Measurements from ENCODE around the gene RNASE4.
"Not testable (repeated sequence)": the region's sequence is repeated elsewhere in the genome, so short reads cannot be mapped to it uniquely, and the experiment has no call there.

The RNASE4 gene

DNA sequence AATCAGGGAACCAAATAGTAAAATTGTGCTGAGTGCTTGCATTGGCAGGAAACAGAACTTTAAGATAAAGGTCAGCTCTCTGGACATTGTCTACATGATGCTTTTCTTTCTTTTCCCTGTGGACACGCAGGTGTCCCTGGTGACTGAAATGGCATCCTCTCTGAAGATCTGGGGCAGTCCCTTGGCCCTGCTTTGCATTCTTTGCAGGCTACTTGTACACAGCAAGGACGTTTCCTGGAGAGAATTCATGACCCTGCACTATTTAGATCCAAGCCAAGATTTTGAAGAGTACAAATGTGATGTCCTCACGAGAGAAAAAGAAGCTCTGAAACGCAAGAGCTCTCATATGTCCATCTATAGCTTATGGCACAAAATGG is 50.1 kb downstream of the RNASE4 start:
- no peaks in the 10 kb centered on the region for H3K36me3 ChIP-seq (ENCODE audit: control insufficient read depth in 4 of 4, insufficient read depth in 4 of 4, low read length in 3 of 4)
- WGBS (ENCODE audit: insufficient coverage): 100% methylated on average over 2 of the region's 4 CpGs
- H3K9me3 ChIP-seq (ENCODE audit: control extremely low read depth in 1 of 5, control insufficient read depth in 4 of 5, insufficient read depth in 2 of 5, low read depth in 1 of 5, low read length in 4 of 5): no peaks in the 10 kb centered on the region
- no peak for DNase-seq
- ChIA-PET POLR2A (no interaction called here), CTCF (interaction anchor here (1.0 to 2.7 kb wide), 2 partner anchors 9 to 36 kb away, joined by 4 to 8 read pairs; no protein-coding TSS in a partner anchor)
- no peak overlapping the region for H3K27ac ChIP-seq (ENCODE audit: insufficient read depth in 1 of 2, low read depth in 1 of 2, low read length in 2 of 2, poor library complexity in 1 of 2, severe bottlenecking in 2 of 2)
- no peaks in the 10 kb centered on the region for H3K4me1 ChIP-seq (ENCODE audit: control extremely low read depth in 1 of 4, control insufficient read depth in 4 of 4, insufficient read depth in 4 of 4, low read length in 3 of 4)
- no peaks in the 10 kb centered on the region for H3K27me3 ChIP-seq (replicated peaks in 2 of 5; ENCODE audit: control insufficient read depth in 4 of 5, insufficient read depth in 5 of 5, low read length in 4 of 5)
- no peak overlapping the region for H3K4me3 ChIP-seq (ENCODE audit: control insufficient read depth in 1 of 7, extremely low read depth in 1 of 7, insufficient read depth in 4 of 7, low read depth in 2 of 7, low read length in 6 of 7)

DNA sequence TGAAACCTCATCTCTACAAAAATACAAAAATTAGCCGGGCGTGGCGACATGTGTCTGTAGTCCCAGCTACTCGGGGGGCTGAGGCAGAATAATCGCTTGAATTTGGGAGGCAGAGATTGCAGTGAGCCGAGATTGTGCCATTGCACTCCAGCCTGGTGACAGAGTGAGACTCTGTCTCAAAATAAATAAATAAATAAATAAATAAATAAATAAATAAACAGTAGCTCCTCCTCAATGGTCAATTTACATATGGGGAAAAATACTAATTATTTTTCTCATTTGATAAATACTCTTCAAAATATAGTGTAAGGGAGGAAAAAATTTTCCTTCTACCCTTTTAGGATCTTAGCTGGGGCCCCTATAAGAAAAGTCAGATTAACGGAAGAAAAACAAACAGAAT is 53.9 kb downstream of the RNASE4 start:
- DNase-seq; H3K27ac ChIP-seq (ENCODE audit: insufficient read depth in 1 of 2, low read depth in 1 of 2, low read length in 2 of 2, poor library complexity in 1 of 2, severe bottlenecking in 2 of 2); H3K9me3 ChIP-seq (ENCODE audit: control extremely low read depth in 1 of 5, control insufficient read depth in 4 of 5, insufficient read depth in 2 of 5, low read depth in 1 of 5, low read length in 4 of 5); H3K36me3 ChIP-seq (ENCODE audit: control insufficient read depth in 4 of 4, insufficient read depth in 4 of 4, low read length in 3 of 4); POLR2A ChIA-PET; H3K4me1 ChIP-seq (ENCODE audit: control extremely low read depth in 1 of 4, control insufficient read depth in 4 of 4, insufficient read depth in 4 of 4, low read length in 3 of 4); H3K4me3 ChIP-seq (ENCODE audit: control insufficient read depth in 1 of 7, extremely low read depth in 1 of 7, insufficient read depth in 4 of 7, low read depth in 2 of 7, low read length in 6 of 7); H3K27me3 ChIP-seq (replicated peaks in 2 of 5; ENCODE audit: control insufficient read depth in 4 of 5, insufficient read depth in 5 of 5, low read length in 4 of 5): not testable (repeated sequence)
- CTCF ChIA-PET: interaction anchor here (0.6 kb wide), 1 partner anchor 20 kb away, joined by 3 read pairs; no protein-coding TSS in a partner anchor
- 100% methylated on average over 1 of the region's 7 CpGs for WGBS (ENCODE audit: insufficient coverage)

DNA sequence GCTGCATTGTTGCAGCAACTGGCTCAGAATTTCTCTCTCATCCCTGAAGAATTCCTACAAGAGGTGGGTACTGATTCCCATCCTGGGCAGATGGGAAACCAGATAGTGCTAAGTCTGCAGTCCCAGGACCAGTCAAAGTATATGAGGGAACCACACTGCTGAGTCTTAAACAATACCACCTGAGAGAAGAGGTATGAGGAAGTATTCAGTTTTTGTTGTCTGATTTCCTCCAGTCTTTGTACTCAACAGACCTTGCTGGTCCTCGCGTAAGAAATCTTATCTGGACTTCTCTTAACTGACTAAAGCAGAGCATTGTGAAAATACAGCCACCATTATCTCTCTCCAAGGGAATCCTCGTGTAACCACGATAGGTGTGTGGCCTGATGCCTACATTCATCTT is 57.8 kb downstream of the RNASE4 start:
- ChIA-PET POLR2A (no interaction called here), CTCF (interaction anchor here (1.8 to 3.0 kb wide), 2 partner anchors 9 to 39 kb away, joined by 5 to 8 read pairs; partner anchors contain the start of gene RNASE6)
- Histone ChIP-seq H3K9me3 (ENCODE audit: control extremely low read depth in 1 of 5, control insufficient read depth in 4 of 5, insufficient read depth in 2 of 5, low read depth in 1 of 5, low read length in 4 of 5) (no peaks in the 10 kb centered on the region), H3K4me3 (ENCODE audit: control insufficient read depth in 1 of 7, extremely low read depth in 1 of 7, insufficient read depth in 4 of 7, low read depth in 2 of 7, low read length in 6 of 7) (no peak overlapping the region), H3K27me3 (replicated peaks in 2 of 5; ENCODE audit: control insufficient read depth in 4 of 5, insufficient read depth in 5 of 5, low read length in 4 of 5) (peaks cover 0 to 4% (median 0%) of the 10 kb centered on the region in 5 experiments), H3K4me1 (ENCODE audit: control extremely low read depth in 1 of 4, control insufficient read depth in 4 of 4, insufficient read depth in 4 of 4, low read length in 3 of 4) (no peaks in the 10 kb centered on the region), H3K36me3 (ENCODE audit: control insufficient read depth in 4 of 4, insufficient read depth in 4 of 4, low read length in 3 of 4) (no peaks in the 10 kb centered on the region), H3K27ac (ENCODE audit: insufficient read depth in 1 of 2, low read depth in 1 of 2, low read length in 2 of 2, poor library complexity in 1 of 2, severe bottlenecking in 2 of 2) (no peak overlapping the region)
- no peak for DNase-seq
- 100% methylated on average over 2 of the region's 4 CpGs for WGBS (ENCODE audit: insufficient coverage)

DNA sequence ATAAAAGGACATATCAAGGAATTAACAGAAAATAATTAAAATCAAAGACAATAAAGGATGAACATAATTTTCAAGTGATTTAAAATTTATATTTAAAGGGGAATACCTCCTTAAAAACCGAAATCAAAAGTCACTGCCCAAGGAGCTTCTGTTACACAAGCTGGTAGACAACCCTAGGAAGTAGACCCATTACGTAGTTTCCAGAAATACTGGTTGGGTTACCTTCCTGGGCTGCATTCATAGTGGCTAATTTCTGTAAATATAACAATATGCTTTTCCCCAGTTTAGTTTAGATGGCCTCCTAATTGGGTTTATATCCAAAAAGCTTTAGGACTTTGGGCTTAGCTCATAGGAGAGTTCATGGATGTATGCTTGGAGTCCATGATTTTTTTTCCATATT is 59.2 kb downstream of the RNASE4 start:
- ChIA-PET POLR2A (no interaction called here), CTCF (interaction anchor here (0.8 to 3.0 kb wide), 3 partner anchors 10 to 37 kb away, joined by 3 to 8 read pairs (median 5); partner anchors contain the start of gene RNASE6)
- Histone ChIP-seq H3K27me3 (replicated peaks in 2 of 5; ENCODE audit: control insufficient read depth in 4 of 5, insufficient read depth in 5 of 5, low read length in 4 of 5) (peaks cover 0 to 4% (median 0%) of the 10 kb centered on the region in 5 experiments), H3K27ac (ENCODE audit: insufficient read depth in 1 of 2, low read depth in 1 of 2, low read length in 2 of 2, poor library complexity in 1 of 2, severe bottlenecking in 2 of 2) (no peak overlapping the region), H3K4me1 (ENCODE audit: control extremely low read depth in 1 of 4, control insufficient read depth in 4 of 4, insufficient read depth in 4 of 4, low read length in 3 of 4) (no peaks in the 10 kb centered on the region), H3K9me3 (ENCODE audit: control extremely low read depth in 1 of 5, control insufficient read depth in 4 of 5, insufficient read depth in 2 of 5, low read depth in 1 of 5, low read length in 4 of 5) (no peaks in the 10 kb centered on the region), H3K4me3 (ENCODE audit: control insufficient read depth in 1 of 7, extremely low read depth in 1 of 7, insufficient read depth in 4 of 7, low read depth in 2 of 7, low read length in 6 of 7) (no peak overlapping the region), H3K36me3 (ENCODE audit: control insufficient read depth in 4 of 4, insufficient read depth in 4 of 4, low read length in 3 of 4) (no peaks in the 10 kb centered on the region)
- WGBS (ENCODE audit: insufficient coverage): no CpG with 5 or more reads among the region's 2 CpGs
- no peak for DNase-seq

DNA sequence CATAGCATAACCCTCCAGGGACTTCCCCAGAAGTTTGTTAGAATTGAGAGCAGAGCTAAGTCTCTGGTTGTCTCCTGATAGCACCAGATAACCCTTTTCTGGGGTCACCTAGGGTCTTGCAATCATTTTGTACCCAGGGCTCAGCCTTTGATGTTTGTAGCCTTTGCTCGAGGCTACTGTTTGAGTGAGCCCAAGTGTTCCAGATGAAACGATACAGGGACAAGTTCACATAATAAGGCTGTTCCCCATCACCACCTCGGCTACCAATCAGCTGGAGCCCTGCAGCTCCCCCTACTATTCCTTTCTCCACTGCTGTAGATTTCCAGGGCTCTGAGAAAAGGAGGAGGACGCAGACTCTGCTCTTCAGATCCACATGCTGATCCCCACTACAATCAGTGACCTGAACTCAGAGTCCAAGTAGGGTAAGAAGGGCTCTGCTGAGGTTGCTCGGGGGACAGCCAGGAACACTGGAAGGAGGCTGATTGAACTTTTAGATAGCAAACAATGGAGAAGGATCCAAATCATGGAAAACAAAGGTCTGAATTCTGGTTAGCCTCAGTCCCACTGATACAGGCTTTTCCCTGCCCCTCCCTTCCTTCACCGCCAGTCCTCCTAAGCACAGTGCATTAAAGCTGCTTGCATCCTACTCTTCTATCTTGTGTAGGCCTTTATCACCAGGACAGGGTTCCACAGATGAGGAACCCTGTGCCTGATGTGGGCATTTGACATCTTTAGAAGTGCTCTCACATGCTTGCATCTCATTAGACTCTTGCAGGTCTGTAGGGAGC is 61.4 kb downstream of the RNASE4 start, which contains the start of gene EDDM3A:
EDDM3A (plus strand) TSS at position 317 of the 788 bp plus-strand sequence. CDS start 1,694 bp downstream, outside the sequence.
- DNase-seq: no peak
- no peaks in the 10 kb centered on the region for H3K36me3 ChIP-seq (ENCODE audit: control insufficient read depth in 4 of 4, insufficient read depth in 4 of 4, low read length in 3 of 4)
- no peak within 1 kb of the TSS for H3K4me3 ChIP-seq (ENCODE audit: control insufficient read depth in 1 of 7, extremely low read depth in 1 of 7, insufficient read depth in 4 of 7, low read depth in 2 of 7, low read length in 6 of 7)
- 100% methylated on average over 5 of the region's 6 CpGs for WGBS (ENCODE audit: insufficient coverage)
- H3K4me1 ChIP-seq (ENCODE audit: control extremely low read depth in 1 of 4, control insufficient read depth in 4 of 4, insufficient read depth in 4 of 4, low read length in 3 of 4): no peaks in the 10 kb centered on the region
- H3K27me3 ChIP-seq (replicated peaks in 2 of 5; ENCODE audit: control insufficient read depth in 4 of 5, insufficient read depth in 5 of 5, low read length in 4 of 5): no peaks in the 10 kb centered on the region
- ChIA-PET CTCF (interaction anchor here (0.8 to 2.7 kb wide), 4 partner anchors 16 to 123 kb away, joined by 3 to 7 read pairs (median 3); no protein-coding TSS in a partner anchor), POLR2A (no interaction called here)
- H3K27ac ChIP-seq (ENCODE audit: insufficient read depth in 1 of 2, low read depth in 1 of 2, low read length in 2 of 2, poor library complexity in 1 of 2, severe bottlenecking in 2 of 2): no peak within 1 kb of the TSS
- no peaks in the 10 kb centered on the region for H3K9me3 ChIP-seq (ENCODE audit: control extremely low read depth in 1 of 5, control insufficient read depth in 4 of 5, insufficient read depth in 2 of 5, low read depth in 1 of 5, low read length in 4 of 5)

DNA sequence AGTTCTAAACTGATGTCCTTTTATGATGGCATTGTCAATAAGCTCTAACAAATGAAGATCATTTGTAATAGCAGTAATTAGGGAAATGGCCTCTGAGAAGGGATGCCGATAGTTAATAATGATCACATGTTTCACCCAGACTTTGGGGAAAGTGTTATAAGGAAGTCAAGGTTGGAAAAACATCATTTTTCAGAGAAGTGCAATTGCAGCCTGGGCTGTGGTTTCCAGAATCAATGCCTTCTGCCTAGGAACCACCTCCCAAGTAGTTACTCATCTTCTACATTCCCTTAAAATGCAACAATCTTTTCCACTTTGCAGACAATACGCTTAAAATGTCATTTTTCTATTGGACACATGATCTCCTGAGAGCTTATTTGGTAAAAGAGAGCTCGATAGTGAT is 62.2 kb downstream of the RNASE4 start:
- Histone ChIP-seq H3K36me3 (ENCODE audit: control insufficient read depth in 4 of 4, insufficient read depth in 4 of 4, low read length in 3 of 4) (no peaks in the 10 kb centered on the region), H3K27me3 (replicated peaks in 2 of 5; ENCODE audit: control insufficient read depth in 4 of 5, insufficient read depth in 5 of 5, low read length in 4 of 5) (no peaks in the 10 kb centered on the region), H3K27ac (ENCODE audit: insufficient read depth in 1 of 2, low read depth in 1 of 2, low read length in 2 of 2, poor library complexity in 1 of 2, severe bottlenecking in 2 of 2) (no peak overlapping the region), H3K9me3 (ENCODE audit: control extremely low read depth in 1 of 5, control insufficient read depth in 4 of 5, insufficient read depth in 2 of 5, low read depth in 1 of 5, low read length in 4 of 5) (peaks cover 0 to 5% (median under 1%) of the 10 kb centered on the region in 5 experiments), H3K4me1 (ENCODE audit: control extremely low read depth in 1 of 4, control insufficient read depth in 4 of 4, insufficient read depth in 4 of 4, low read length in 3 of 4) (no peaks in the 10 kb centered on the region), H3K4me3 (ENCODE audit: control insufficient read depth in 1 of 7, extremely low read depth in 1 of 7, insufficient read depth in 4 of 7, low read depth in 2 of 7, low read length in 6 of 7) (no peak overlapping the region)
- no peak for DNase-seq
- POLR2A ChIA-PET: no interaction called here
- CTCF ChIA-PET: interaction anchor here (1.5 to 2.7 kb wide), 3 partner anchors 17 to 122 kb away, joined by 3 to 7 read pairs (median 3); no protein-coding TSS in a partner anchor
- no CpG with 5 or more reads among the region's 3 CpGs for WGBS (ENCODE audit: insufficient coverage)

DNA sequence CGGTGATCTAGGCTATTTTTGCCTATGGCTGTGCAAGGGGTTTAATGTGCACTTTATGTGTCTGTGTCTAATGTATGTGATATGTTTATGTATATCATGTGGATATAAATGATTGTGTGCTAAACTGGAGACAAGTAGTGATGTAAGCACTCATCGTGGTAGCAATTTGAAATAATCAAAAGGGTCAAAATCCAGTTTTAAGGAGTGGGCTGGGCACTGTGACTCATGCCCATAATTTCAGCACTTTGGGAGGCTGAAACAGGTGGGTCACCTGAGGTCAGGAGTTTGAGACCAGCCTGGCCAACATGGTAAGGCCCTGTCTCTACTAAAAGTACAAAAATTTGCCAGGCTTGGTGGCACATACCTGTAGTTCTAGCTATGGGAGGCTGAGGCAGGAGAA is 64.1 kb downstream of the RNASE4 start:
- no peak overlapping the region for H3K4me3 ChIP-seq (ENCODE audit: control insufficient read depth in 1 of 7, extremely low read depth in 1 of 7, insufficient read depth in 4 of 7, low read depth in 2 of 7, low read length in 6 of 7)
- no peak for DNase-seq
- no peaks in the 10 kb centered on the region for H3K36me3 ChIP-seq (ENCODE audit: control insufficient read depth in 4 of 4, insufficient read depth in 4 of 4, low read length in 3 of 4)
- no peak overlapping the region for H3K27ac ChIP-seq (ENCODE audit: insufficient read depth in 1 of 2, low read depth in 1 of 2, low read length in 2 of 2, poor library complexity in 1 of 2, severe bottlenecking in 2 of 2)
- H3K9me3 ChIP-seq (ENCODE audit: control extremely low read depth in 1 of 5, control insufficient read depth in 4 of 5, insufficient read depth in 2 of 5, low read depth in 1 of 5, low read length in 4 of 5): peaks cover 0 to 18% (median 15%) of the 10 kb centered on the region in 5 experiments
- no peaks in the 10 kb centered on the region for H3K27me3 ChIP-seq (replicated peaks in 2 of 5; ENCODE audit: control insufficient read depth in 4 of 5, insufficient read depth in 5 of 5, low read length in 4 of 5)
- CTCF ChIA-PET: interaction anchor here (0.8 kb wide), 1 partner anchor 109 kb away, joined by 3 read pairs; no protein-coding TSS in a partner anchor
- POLR2A ChIA-PET: no interaction called here
- no peaks in the 10 kb centered on the region for H3K4me1 ChIP-seq (ENCODE audit: control extremely low read depth in 1 of 4, control insufficient read depth in 4 of 4, insufficient read depth in 4 of 4, low read length in 3 of 4)
- WGBS (ENCODE audit: insufficient coverage): 100% methylated on average over 2 of the region's 2 CpGs
